Stimulated activated naive CD4-positive, alpha-beta T cell (primary cell): Measurements from ENCODE around the gene GNAO1.
A peak's percentile ranks its signal among the peaks of the same experiment; 100 is the strongest.

Experiments
- DNase-seq, 6 experiments: peaks; one replicate each; lab custom pipeline; 2025; lab: John Stamatoyannopoulos, UW

The GNAO1 gene

DNA sequence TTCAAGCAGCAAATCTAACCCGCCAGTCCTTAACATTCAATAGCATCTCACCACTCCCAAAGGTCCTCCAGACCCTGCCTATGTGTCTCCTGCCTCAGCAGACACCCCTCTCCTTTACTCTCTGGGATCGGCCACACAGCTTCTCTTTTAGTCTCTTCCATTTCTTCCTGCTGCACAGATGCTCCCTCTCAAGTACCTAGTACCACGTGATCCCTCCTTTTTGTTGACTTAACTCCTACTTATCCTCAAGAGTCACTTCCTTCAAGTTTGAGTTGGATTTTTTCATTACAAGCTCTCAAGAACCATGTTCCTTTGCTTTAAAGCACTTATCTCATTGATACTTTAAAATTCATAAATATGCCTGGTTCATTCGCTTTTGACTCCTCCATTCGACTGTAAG is 209.2 kb downstream of the GNAO1 start:
- no peak for DNase-seq

DNA sequence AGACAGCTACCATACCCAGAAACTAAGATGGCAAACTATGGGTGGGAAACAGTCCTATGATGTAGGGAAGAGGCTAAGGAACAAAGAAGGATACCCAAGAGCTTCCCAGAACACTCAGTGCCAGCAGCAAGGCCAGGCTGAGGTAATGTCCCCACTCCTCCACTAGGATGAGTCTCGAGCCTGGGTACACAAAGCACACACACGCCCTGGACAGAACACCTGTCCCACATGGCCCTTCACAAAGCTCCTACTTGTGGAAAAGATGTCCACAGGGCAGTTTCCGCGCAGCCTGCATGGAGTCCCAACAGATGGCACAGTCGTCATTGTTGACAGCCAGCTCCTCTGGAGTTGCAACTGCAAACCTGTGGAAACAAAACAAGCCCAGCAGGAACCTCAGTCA is 210.2 kb downstream of the GNAO1 start:
- peak in 1 of 6 experiments; percentile 3 for DNase-seq

DNA sequence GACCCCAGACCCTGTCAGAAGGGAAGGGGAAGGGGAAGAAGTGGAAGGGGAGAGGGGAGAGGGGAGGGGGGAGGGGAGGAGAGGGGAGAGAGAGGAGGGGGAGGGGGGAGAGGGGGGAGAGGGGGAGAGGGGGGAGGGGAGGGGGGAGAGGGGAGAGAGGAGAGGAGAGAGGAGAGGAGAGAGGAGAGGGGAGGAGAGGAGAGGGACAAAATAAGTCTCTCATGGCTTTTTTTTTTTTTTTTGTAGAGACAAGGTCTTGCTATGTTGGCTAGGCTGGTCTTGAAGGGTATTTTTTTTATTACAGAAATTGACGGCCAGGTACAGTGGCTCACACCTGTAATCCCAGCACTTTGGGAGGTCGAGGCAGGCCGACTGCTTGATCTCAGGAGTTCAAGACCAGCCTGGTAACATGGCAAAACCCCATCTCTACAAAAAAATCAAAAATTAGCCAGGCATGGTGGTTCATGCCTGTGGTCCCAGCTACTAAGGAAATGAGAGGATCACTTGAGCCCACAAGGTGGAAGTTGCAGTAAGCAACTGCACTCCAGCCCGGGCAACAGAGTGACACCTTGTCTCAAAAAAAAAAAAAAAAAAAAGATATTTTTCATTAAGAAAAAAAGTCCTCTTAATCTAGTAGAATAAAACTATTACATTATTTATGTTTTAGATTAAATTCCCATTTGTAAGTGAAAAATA is 214.8 kb downstream of the GNAO1 start:
- DNase-seq: no peak
